EH (cell line): ENCODE results near the gene TEPSIN.

Experiments
- DNase-seq: peaks from one replicate; pipeline ENCODE4 v3.0.0-alpha.2; 2015; ENCODE audit warnings: low read depth

Gene TEPSIN

GRCh38 chr17:81249223-81250040 lies 10.6 kb upstream of the TEPSIN start:
- peak; percentile 21 for DNase-seq

- no peak for DNase-seq
Observed at GRCh38 chr17:81248649-81249048, 9.8 kb upstream of the TEPSIN start.

DNA sequence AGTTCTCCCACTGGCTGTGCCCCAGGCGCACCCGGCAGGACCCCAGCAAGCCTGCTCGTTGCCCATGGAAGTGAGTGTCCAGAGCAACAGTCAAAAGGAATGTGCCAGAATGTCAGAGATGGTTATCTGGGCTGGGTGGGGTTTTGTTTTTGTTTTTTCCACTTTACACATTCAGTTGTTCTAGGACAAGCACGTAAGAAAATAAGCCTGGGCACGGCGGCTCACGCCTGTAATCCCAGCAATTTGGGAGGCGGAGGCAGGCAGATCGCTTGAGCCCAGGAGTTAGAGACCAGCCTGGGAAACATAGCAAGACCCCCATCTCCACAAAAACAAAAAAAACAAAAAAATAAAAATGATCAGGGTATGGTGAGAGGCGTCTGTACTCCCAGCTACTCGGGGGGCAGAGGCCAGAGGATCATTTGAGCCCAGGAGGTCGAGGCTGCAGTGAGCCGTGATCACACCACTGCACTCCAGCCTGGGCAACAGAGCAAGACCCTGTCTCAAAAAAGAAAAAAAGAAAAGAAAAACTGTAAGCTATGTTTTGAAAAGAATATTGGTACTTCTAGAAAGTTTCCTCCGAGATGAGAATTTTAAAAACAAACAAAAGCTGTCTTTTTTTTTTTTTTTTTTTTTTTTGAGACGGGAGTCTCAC lies 8.6 kb upstream of the TEPSIN start:
- no peak for DNase-seq

DNA sequence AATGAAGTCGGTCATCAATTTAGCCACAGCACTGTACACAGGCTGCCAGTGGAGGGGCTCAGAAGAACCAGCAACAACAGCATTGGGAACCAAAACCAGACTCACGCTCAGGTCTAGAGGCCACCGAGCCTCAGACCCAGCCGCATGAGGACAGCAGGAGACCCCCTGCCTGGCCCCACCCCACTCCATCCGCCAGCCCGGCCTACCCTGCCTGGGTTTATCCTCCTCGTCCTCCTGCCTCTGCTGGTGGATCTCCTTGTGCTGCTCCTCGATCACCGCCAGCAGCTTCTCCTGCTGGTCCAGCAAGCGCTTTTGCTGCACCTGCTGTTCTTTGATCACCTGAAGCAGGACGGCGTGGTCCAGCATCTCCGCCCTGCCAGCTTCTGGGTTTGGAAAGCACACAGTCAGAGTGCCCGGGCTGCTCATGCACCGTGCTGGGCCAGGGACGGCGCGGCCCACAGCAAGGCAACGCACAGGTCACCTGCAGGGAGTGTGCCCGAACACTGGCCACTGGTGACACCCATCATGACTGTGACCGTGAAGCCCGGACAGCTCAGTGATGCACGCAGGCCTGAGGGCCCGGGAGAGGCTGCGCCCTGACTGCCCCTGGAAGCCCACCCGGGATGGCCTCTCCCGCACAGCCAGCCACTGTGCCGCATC lies 8.0 kb upstream of the TEPSIN start:
- no peak for DNase-seq

- no peak for DNase-seq
Observed at GRCh38 chr17:81246343-81246670, 7.5 kb upstream of the TEPSIN start.

DNA sequence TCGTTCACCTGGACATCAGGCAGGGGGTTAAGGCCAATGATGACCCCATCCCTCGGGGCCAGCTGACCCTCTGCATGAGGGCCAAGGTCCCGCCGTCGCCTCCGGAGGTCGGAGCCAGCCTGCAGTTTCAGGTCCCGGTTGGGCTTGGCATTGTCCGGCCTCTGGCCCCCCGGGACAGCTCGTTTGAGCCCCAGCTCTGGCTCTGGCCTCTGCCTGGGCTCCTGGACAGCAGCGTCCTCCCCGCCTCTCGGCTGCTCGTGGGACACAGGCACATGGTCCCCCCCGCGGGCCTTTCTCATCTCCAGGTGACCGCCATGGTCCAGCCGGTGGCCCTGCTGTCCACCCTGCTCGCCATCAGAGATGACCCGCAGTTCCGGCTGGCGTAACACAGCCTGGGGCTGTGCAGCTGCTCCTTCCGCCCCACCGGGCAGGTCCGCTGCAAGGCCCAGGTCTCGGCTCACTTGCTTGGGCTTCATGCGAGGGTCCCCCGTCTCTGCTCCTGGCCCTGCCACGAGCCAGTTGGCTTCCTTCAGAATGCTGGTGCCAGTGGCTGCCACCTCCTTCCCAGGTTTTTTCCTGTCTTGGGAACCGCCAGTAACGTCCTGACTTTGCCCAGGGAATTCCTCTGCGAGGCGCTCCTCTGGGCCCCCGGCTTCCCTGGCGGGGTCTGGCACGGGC lies 6.9 kb upstream of the TEPSIN start:
- no peak for DNase-seq

DNA sequence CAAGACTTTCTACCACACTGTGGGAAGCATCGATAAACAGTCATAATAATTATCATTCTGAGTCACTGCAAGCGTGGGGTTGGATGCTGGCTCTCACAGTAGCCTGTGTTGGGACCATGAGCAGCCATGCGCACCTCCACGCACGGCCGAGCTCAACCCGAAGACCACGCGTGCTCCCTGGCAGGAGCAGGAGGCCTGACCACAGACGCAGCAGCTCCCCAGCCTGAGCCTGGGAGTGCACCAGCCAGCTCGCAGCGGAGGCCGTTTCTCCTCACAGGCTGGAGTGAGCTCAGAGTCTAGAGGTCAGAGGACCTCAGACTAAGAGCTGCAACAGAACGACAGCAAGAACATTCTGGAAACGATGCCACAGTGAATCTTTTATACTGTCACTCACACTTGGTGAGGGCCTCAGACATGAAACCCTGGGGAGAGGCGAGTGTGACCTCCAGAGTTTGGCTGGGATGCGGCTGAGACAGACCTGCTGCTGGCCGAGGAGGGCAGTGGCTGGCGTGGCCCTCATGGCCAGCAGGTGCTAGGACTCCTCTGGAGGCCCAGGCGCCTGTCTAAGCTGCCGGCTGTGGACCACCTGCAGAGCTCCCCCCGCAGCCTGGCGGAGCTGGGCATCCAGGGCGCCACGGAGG lies 6.3 kb upstream of the TEPSIN start:
- DNase-seq: no peak

DNA sequence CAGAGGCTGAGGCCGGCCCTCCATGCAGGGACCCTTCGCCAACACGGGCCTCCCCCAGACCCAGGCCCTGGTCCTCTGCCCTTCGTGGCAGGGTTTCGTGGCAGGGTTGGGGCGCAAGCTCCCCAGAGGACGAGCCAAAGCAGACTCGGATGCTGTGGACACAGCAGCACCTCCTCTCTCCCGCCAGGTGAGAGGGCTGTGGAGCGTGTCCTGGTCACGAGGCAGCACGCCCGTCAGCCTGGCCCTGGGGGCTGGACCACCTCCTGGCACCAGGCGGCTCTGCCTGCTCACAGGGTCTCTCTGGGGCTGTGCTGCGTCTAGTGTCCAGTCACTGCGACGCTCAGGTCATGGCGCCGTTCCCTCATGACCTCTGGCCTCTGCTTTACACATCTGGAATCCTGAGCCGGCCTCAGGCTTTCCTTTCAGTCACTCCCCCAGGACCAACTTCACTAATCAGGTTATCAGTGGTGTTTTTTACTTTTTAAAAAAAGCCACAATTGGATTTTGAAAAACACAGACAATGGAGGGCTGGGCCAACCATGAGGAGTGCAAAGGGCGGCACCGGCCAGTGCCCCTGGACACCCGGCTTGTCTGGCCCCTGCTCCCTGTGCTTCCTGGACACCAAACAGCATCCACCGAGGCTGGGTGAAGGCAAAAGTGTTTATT lies 5.6 kb upstream of the TEPSIN start:
- DNase-seq: no peak

- DNase-seq: no peak
Observed at GRCh38 chr17:81243333-81243664, 4.4 kb upstream of the TEPSIN start.

DNA sequence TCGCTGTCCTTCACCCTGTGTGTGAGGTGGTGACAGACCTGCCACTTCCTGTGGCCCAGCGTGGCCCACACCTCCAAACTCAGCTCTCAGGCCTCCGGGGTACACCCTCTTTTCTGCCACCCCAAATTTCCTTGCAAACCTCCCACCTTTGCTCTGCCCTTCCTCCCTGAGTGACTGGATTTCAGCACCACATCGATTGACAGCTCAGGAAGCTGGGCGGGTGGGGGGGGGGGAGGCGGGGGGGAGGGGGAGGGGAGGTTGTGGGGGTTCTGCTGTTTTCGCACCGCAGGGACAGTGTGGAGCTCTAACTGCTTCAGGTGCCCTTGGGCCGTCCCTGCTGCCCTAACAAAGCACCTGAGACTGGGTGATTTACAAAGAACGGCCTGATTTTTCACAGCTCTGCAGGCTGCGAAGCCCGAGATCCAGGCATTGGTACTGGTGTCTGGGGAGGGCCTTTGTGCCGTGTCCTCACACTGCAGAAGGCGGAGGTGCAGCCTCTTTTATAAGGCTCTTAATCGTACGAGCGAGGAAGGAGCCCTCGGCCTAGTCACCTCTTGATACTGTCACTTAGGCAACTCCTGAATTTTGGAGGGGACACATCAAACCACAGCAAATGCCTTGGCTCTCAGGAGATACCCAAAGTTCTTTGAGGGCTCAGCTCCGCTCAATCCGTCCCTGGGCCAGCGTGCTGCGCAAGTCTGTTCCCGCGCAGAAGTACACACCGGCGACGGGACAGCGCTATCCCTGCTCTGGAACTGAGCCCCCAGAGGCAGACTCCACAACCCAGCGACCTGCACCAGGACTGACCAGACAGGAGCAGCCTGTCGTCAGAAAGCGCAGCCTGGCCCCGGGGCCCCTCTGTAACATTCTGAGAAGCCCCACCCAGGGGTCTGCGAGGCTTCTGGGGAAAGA lies 3.8 kb upstream of the TEPSIN start:
- DNase-seq: no peak

DNA sequence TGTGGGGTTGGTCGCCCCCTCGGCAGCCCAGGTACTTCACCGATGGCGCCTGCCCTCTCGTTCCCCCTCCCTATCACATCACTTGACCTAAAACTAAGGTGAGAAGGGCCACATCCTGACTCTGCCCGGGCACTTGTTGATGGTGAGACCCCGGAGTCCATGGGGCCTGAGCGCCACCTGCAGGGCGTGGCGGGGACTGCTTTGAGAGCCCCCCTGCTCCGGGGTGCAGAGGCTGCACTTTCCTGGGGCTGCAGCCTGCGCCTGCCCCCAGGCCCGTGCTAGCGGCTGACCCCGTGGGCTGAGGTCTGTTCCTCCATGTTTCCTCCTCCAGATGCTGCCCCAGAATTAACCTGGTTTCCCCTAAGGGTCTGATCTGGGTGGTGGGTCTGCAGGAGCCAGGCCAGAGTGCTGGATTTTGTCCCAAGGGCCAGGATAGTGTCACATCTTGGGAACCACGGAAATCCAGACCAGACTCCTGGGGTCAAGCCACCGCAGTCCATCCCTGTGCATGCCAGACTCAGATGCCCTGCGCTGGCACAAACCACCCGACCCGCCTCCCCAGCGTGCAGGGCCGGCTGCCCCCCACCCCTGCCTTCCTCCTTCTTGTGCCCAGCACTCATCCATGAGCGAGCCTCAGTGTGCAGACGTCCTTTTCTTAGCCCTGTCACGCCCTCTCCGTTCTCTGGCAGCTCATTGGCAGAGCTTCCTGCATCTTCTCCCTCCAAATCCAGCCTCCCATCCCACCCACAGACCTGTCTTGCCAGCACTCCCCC lies 3.0 kb upstream of the TEPSIN start:
- peak; percentile 44 for DNase-seq

DNA sequence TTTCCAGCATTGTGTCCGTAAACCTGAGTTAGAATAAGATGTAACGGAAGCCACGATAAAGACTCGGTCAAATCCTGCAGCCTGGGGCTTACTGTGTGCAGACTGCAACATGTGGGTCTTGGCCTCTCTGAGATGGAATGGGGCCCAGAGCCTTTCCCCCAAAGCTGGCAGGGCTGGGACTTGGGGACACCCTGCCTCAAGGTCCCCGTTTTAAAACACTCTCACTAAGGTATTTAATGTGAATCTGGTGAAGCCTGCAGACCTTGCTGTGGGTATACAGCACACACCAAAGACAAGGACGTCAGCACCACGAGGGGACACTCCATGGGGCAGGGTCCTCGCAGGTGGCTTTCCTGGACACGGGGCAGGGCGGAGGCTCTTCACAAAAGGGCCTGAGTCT lies 2.3 kb upstream of the TEPSIN start:
- no peak for DNase-seq

GRCh38 chr17:81240761-81241160 lies 1.9 kb upstream of the TEPSIN start:
- no peak for DNase-seq

- DNase-seq: peak; percentile 39
Observed at GRCh38 chr17:81239714-81240555, 1.1 kb upstream of the TEPSIN start.

DNA sequence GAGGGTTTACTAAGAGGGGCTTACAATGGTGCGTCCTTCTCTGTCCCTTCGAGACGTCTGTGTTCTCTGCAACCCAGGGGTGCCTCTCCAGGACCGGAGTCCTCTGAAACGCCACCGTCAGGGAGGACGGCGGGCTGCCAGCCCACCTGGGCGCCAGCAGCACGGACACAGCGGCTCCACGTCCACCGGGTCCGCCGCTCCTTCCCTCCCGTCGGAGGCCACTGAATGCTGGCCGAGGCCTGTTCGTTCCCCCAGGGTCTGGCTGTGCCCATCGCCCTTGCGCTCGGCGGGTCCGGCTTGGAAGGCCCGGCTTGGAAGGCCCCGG lies 403 bp downstream of the TEPSIN start:
- no peak for DNase-seq

GRCh38 chr17:81237591-81238489 lies 1.0 kb downstream of the TEPSIN start:
- no peak for DNase-seq

DNA sequence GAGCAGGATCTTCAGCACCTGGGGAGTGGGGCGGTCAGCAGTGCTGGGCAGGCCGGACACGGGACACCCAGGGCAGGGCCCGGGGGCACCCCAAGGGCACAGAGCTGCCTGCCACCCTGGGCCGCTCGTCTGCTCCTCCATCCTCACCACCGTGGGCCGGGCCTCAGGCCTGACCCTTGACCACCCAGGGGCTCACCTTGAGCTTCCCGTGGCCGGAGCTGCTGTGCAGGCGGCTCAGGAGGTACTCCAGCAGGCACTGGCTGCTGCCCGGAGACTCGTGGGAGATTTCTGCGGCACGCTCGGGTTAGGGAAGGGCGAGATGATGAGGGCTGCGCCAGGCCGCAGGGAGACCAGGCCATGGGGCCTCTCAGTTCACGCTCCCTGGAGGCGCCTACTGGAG lies 2.1 kb downstream of the TEPSIN start:
- no peak for DNase-seq
